GM19467 (cell line): ENCODE data around the gene DLK2.
"Not testable (repeated sequence)": the region's sequence is repeated elsewhere in the genome, so short reads cannot be mapped to it uniquely, and the experiment has no call there.

Experiments
- ATAC-seq: cut with Tn5 transposase; IDR thresholded peaks from one replicate; pipeline ENCODE4 v1.9.1; 2021; ENCODE audit warnings: mild to moderate bottlenecking, moderate library complexity; ENCODE audit not compliant: unreplicated experiment

The DLK2 gene

DNA sequence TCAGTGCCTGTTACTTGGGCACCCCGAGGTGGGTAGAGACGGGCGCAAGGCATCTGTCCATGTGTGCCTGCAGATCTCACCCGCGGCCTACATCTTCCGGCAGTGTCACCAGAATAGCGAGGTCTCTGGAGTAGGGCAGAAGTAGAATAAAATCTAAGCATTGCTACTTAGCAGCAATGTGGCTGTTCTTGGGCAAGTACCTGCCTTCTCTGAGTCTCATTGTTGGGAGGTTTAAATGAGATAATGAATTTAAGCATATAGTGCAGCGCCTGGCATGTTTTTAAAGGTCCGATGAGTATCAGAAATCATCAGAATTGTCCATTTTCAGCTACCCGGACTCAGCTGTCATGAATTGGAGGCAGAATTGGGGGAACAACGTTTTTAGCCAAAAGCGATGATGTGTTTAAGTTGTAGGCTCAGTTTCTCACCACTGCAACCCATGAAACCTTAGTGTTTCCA is 27.2 kb downstream of the DLK2 start:
- no peak for ATAC-seq

DNA sequence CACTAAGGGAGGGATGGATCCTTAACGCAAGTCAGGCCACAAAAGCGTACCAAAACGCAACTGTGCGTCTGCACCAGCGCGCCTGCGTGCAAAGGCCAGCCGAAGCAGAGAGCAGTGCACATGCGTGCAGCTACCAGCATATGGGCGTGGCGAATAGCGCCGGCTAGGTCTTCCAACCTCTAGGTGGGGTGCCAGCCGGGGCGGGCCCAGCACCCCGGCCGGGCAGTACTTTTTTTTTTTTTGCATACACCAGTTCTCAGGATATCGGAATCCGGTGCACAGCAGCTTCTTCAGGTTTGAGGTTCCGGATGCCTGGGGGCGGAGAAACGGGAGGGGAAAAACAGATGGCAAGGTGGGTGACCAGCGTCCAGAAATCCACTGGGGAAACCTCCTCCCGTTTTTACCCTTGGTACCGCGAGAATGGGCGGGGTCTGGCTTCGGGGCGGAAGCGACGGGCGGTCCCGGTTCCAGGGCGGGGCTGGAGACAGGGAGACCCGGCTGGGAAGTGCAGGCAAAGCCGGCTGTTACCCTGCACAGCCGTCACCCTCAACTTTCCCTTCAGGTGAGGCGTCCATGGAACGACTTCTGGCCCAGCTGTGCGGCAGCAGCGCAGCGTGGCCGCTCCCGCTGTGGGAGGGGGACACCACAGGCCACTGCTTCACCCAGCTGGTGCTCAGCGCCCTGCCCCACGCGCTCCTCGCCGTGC is 27.8 kb downstream of the DLK2 start, which contains the start of gene ABCC10:
Gene ABCC10, plus strand, starts transcription at position 136 of the 706 bp plus-strand sequence. Its CDS starts 438 bp downstream, at position 574.
- peak; percentile 90 for ATAC-seq

DNA sequence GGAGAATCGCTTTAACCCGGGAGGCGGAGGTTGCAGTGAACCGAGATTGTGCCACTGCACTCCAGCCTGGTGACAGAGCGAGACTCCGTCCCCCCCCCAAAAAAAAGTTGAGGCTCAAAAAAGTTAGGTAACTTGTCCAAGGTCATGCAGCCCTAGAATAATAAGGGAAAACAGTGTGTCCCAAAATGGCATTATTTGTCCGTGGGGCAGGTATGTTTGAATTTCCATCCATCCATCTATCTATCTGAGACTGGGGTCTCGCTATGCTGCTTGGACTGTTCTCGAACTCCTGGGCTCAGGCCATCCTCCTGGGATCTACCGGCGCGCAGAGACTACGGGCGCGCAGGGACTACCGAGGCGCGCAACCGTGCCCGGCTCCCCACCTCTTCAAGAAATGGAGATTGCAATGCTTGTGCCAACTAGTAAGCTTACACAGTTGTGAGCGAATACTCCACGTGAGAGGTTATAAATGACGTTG is 28.4 kb downstream of the DLK2 start:
- no peak for ATAC-seq

DNA sequence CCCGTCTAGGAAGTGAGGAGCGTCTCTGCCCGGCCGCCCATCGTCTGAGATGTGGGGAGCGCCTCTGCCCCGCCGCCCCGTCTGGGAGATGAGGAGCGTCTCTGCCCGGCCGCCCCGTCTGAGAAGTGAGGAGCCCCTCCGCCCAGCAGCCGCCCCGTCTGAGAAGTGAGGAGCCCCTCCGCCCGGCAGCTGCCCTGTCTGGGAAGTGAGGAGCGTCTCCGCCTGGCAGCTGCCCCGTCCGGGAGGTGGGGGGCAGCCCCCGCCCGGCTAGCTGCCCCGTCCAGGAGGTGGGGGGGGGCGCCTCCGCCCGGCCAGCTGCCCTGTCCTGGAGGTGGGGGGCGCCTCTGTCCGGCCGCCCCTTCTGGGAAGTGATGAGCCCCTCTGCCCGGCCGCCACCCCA is 30.3 kb downstream of the DLK2 start:
- not testable (repeated sequence) for ATAC-seq

DNA sequence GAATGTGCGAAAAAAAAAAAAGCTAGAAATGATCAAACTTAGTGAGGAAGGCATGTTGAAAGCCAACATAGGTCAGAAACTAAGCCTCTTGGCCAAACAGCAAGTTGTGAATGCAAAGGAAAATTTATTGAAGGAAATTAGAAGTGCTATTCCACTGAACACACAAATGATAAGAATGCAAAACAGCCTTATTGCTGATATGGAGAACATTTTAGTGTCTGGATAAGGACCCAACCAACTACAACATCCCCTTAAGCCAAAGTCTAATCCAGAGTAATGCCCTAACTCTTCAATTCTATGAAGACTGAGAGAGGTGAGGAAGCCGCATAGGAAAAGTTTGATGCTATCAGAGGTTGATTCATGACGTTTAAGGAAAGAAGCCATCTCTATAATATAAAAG is 33.5 kb downstream of the DLK2 start:
- no peak for ATAC-seq

DNA sequence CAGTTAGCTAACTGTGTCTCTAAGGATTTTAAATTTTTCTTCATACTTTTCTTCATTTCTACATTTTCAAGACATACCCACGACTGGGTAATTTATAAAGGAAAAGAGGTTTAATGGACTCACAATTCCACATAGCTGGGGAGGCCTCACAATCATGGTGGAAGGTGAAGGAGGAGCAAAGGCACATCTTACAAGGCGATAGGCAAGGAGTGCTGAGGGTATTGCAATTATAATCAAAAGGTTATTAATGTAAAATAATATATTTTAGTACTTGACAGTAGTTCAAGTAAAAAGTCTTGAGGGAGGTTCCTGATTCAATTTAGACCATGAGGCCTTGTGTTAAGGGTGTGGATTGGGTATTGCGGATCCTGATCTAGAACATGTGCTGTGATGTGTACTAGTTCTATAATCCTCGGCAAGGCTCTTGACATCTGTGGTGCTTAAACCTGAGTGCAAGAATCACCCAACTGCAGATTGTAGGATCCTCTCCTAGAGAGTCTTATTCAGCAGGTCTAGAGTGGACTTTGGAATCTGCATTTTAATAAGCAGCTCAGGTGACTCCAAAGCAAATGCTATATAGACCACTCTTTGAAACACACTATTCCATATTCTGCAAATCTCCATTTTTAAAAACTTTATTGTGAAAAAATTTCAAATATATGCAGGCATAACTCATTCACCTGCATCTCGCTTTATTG is 35.2 kb downstream of the DLK2 start:
- no peak for ATAC-seq

DNA sequence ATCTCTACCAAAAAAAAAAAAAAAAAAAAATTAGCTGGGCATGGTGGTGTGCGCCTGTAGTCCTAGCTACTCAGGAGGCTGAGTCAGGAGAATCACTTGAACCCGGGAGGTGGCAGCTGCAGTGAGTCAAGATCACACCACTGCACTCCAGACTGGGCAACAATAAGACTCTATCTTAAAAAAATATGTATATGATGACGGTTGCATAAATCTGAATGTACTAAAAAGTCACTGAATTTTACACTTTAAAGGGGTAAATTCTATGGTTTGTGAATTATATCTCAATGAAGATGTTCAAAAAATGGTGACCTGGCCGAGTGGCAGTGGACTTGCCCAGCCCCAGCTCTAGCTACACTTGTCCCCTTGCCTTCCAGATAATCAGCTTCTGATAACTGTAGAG is 38.4 kb downstream of the DLK2 start:
- ATAC-seq = no peak

DNA sequence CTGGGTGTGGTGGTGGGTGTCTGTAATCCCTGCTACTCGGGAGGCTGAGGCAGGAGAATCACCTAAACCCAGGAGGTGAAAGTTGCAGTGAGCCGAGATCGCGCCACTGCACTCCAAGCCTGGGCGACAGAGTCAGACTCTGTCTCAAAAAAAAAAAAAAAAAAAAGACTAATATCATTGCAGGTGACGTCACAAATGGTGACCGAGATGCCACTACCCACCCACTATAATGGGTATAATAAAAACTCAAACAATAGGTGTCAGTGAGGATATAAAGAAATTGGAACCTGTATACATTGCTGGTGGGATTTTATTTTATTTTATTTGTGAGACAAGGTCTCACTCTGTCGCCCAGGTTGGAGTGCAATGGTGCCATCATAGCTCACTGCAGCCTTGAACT is 40.1 kb downstream of the DLK2 start:
- not testable (repeated sequence) for ATAC-seq

DNA sequence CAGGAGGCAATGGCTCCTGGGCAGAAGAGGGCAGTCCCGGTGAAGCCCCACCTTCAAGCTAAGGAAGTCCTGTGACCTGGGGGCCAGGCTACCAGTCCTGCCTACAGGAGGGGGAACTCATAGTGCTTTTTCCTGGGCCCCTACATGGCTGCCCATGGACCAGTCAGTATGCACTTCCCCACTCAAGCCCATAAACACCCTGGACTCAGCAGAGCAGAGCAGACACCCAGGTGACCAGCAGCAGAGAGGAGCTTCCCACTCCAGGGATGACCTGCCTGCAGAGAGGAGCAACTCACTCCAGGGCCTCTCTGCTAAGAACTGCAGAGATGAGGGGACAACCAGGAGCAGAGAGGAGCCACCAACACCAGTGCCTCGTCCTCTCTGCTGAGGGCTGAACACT is 42.3 kb downstream of the DLK2 start:
- no peak for ATAC-seq

DNA sequence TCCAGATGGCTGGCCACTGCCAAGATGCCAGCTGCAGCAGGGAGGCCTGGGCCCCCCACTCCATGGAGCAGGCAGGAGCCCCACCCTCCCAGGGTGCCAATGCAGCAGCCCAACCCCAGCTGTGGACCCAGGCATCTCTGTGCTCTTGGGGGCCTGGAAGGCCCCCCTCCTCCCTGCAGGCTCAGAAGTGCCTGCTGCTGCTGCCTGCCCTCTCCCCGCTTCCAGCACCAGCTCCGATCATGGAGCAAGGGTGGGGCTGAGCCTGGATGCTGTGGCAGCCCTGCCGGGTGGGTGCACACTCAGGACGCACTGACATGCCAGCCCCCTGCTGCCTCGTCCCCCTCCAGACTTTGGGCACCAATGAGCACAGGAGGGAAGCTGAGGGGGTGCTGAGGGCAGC is 42.8 kb downstream of the DLK2 start:
- ATAC-seq = no peak

DNA sequence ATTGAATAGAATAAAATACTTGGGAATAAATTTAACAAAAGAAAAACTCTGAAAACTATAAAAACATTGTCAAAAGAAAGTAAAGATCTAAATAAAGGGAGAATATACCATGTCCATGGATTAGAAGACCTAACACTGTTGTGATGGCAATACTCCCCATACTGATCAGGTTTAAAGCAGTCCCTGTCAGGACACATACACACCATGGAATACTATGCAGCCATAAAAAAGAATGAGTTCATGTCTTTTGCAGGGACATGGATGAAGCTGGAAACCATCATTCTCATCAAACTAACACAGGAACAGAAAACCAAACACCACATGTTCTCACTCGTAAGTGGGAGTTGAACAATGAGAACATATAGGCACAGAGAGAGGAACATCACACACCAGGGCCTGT is 44.6 kb downstream of the DLK2 start:
- ATAC-seq = not testable (repeated sequence)

DNA sequence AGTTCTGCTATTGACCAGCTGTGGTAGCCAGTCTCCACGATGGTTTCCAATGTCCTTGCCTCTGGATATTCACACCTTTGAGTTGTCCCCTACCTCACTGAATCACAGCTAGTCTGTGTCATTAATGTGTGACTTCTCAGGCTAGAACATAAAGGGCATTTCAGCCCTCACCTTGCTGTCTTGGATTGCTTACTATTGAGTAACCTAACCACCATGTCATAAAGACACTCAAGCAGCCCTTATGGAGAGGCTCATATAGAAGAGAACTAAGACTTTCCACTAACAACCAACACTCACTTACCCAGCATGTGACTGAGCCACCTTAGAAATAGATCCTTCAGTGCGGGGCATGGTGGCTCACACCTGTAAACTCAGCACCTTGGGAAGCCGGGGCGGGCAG is 47.1 kb downstream of the DLK2 start:
- no peak for ATAC-seq

DNA sequence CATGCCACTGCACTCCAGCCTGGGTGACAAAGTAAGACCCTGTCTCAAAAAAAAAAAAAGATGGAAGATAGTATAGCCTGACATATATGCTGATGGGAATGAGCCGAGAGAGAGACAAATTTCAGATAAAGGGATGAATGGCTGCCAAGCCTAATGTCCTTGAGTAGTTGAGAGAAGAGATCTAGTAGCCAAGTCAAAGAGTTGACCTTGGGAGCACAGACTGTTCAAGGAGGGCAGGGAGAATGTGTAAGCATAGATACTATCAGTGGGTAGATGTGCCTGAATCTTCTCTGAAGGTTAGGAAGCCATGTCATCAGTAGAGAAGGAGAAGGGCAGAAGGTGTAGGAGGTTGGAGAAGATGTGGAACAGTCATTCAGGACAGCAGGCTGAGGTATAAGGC is 48.1 kb downstream of the DLK2 start:
- ATAC-seq = no peak

DNA sequence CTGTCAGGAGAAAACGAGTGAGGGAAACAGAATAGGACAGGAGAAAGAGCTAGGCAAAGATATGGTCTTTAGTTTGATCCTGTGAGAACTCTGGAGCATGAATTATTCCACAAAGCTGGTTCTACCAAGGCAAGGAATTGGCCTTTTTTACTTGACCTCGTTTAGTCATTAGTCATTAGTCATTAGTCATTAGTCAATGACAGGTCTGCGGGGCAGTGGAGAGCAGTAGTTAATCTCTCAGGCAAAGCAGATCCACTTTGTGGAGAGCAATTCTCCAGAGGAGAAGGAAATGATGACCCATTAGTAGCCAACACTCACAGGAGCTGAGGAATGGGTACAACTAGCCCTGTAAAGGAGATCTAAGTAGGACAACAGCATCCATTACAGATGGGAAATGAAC is 50.0 kb downstream of the DLK2 start:
- no peak for ATAC-seq

DNA sequence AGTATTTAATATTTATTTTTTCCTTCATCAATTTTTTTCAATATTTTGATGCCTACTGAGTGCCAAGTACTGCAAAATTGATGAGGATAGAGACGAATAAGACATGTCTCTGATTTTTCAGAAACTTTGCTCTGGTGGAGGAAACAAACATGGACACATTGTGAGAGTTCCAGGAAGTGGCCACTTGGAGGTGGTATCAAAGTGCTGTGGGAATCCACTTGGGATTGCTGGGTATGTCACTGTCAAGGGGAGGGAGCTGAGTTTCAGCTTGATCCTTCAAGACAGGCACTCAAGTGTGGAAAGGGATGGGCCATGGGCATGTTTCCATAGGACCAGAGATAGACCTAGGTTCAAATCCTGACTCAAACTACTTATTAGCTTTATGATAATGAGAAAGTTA is 52.5 kb downstream of the DLK2 start:
- no peak for ATAC-seq

DNA sequence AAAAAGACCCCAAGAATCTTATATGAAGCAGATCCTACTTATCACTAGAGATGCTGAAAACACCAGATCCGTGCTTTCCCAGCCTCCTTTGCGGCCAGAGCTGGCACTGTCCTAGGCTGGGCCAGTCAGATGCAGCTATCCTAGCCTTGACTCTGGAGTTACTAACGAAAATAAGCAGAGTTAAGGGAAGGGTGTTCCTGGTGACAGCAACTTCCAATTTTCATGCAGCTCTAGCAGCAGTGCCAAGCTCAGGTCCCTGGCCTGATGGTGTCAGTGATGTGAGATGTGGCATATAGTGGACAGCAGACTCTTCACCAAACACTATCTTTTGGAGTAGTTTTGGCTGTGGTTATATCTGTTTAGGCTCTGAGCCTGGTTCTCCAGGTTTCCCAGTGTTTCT is 53.6 kb downstream of the DLK2 start:
- no peak for ATAC-seq
